ENCODE data around the gene EP400.

The EP400 gene

DNA sequence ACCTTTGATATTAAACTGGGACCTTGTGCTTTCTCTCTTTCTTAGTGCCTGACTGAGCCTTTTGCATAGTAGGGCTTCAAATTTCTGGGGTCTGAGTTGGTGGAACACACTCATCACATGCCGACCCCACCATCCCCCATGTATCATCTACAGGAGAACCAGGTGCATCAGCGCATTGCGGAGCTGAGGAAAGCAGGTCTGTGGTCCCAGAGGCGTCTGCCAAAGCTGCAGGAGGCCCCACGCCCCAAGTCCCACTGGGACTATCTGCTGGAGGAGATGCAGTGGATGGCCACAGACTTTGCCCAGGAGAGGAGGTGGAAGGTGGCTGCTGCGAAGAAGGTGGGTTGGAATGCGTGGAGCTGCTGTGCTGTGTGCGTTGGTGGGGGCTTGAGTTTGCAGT, 37.8 kb downstream of the EP400 start:
- H3K9me3 ChIP-seq (ENCODE audit: control extremely low read depth in 1 of 5, control insufficient read depth in 4 of 5, insufficient read depth in 2 of 5, low read depth in 1 of 5, low read length in 4 of 5): no peaks in the 10 kb centered on the region
- H3K4me1 ChIP-seq (ENCODE audit: control extremely low read depth in 1 of 4, control insufficient read depth in 4 of 4, insufficient read depth in 4 of 4, low read length in 3 of 4): peaks cover 0 to 14% (median 0%) of the 10 kb centered on the region in 4 experiments
- POLR2A ChIA-PET: interaction anchor here (0.6 kb wide), 1 partner anchor 127 kb away, joined by 3 read pairs; no protein-coding TSS in a partner anchor
- no peaks in the 10 kb centered on the region for H3K27me3 ChIP-seq (replicated peaks in 2 of 5; ENCODE audit: control insufficient read depth in 4 of 5, insufficient read depth in 5 of 5, low read length in 4 of 5)
- H3K4me3 ChIP-seq (ENCODE audit: control insufficient read depth in 1 of 7, extremely low read depth in 1 of 7, insufficient read depth in 4 of 7, low read depth in 2 of 7, low read length in 6 of 7): no peak overlapping the region
- H3K27ac ChIP-seq (ENCODE audit: insufficient read depth in 1 of 2, low read depth in 1 of 2, low read length in 2 of 2, poor library complexity in 1 of 2, severe bottlenecking in 2 of 2): no peak overlapping the region
- 97% methylated on average over 5 of the region's 8 CpGs for WGBS (ENCODE audit: insufficient coverage)
- DNase-seq: no peak
- CTCF ChIA-PET: interaction anchor here (1.9 kb wide), 1 partner anchor 15 kb away, joined by 5 read pairs; no protein-coding TSS in a partner anchor
- peaks cover 18 to 81% (median 66%) of the 10 kb centered on the region in 4 experiments for H3K36me3 ChIP-seq (ENCODE audit: control insufficient read depth in 4 of 4, insufficient read depth in 4 of 4, low read length in 3 of 4)

DNA sequence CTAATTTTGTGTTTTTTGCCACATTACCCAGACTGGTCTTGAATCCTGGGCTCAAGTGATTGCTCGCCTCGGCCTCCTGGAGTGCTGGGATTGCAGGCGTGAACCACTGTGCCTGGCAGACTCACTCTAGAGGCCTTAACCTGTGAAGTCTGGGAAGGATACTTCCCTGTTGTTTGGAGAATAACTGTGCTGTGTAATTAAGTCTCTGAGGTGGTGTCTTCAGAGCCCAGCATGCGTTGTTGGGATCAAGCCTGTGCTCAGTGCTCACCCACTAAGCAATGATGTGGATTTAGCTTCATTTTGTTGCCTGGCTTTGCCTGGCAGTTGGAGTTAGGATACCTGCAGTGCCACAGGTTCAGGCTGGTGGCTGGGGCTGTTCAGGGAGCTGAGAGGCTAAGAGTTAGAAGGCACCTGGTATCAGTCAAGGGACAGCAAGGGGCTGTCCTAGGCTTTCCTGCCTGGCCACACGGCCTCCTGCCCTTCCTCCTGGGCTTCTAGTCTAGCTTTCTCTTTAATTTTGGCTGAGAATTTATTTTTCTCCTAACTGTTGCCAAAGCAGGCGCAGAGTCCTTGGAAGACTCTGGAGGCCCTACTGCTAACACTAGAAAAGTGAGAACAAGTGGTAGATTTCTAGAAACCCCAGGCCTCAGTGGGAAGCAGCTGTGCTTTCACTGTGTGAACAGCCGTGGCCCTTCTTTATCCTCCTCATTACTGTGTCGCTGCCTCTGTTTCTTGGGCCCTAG, 38.5 kb downstream of the EP400 start:
- H3K27me3 ChIP-seq (replicated peaks in 2 of 5; ENCODE audit: control insufficient read depth in 4 of 5, insufficient read depth in 5 of 5, low read length in 4 of 5): no peaks in the 10 kb centered on the region
- 97% methylated on average over 8 of the region's 8 CpGs for WGBS (ENCODE audit: insufficient coverage)
- H3K4me1 ChIP-seq (ENCODE audit: control extremely low read depth in 1 of 4, control insufficient read depth in 4 of 4, insufficient read depth in 4 of 4, low read length in 3 of 4): peaks cover 0 to 14% (median 0%) of the 10 kb centered on the region in 4 experiments
- H3K4me3 ChIP-seq (ENCODE audit: control insufficient read depth in 1 of 7, extremely low read depth in 1 of 7, insufficient read depth in 4 of 7, low read depth in 2 of 7, low read length in 6 of 7): no peak overlapping the region
- peaks cover 20 to 82% (median 67%) of the 10 kb centered on the region in 4 experiments for H3K36me3 ChIP-seq (ENCODE audit: control insufficient read depth in 4 of 4, insufficient read depth in 4 of 4, low read length in 3 of 4)
- ChIA-PET POLR2A (interaction anchor here (0.6 kb wide), 1 partner anchor 128 kb away, joined by 3 read pairs; no protein-coding TSS in a partner anchor), CTCF (interaction anchor here (1.6 to 1.9 kb wide), 2 partner anchors 14 to 152 kb away, joined by 4 to 5 read pairs; no protein-coding TSS in a partner anchor)
- H3K27ac ChIP-seq (ENCODE audit: insufficient read depth in 1 of 2, low read depth in 1 of 2, low read length in 2 of 2, poor library complexity in 1 of 2, severe bottlenecking in 2 of 2): no peak overlapping the region
- H3K9me3 ChIP-seq (ENCODE audit: control extremely low read depth in 1 of 5, control insufficient read depth in 4 of 5, insufficient read depth in 2 of 5, low read depth in 1 of 5, low read length in 4 of 5): no peaks in the 10 kb centered on the region
- no peak for DNase-seq

DNA sequence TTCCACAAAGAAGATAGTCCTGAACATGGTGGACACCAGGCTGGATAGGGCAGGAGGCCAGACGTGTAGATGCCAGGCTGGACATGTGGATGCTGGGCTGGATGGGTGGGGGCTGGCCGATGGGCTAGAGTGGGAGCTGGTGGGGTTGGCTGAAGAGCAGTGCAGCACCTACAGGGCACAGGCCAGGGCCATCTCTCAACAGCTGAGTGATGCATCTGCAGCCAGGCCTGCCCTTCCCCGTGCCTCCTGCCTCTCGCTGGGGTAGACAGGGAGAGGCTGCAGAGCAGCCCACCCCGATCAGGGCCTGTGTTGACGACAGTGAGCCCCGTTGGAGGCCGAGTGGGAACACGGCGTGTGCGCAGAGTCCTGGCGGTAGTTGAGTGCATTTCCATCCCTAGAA, 39.3 kb downstream of the EP400 start:
- Histone ChIP-seq H3K4me1 (ENCODE audit: control extremely low read depth in 1 of 4, control insufficient read depth in 4 of 4, insufficient read depth in 4 of 4, low read length in 3 of 4) (peaks cover 0 to 14% (median 0%) of the 10 kb centered on the region in 4 experiments), H3K27ac (ENCODE audit: insufficient read depth in 1 of 2, low read depth in 1 of 2, low read length in 2 of 2, poor library complexity in 1 of 2, severe bottlenecking in 2 of 2) (no peak overlapping the region), H3K4me3 (ENCODE audit: control insufficient read depth in 1 of 7, extremely low read depth in 1 of 7, insufficient read depth in 4 of 7, low read depth in 2 of 7, low read length in 6 of 7) (no peak overlapping the region), H3K9me3 (ENCODE audit: control extremely low read depth in 1 of 5, control insufficient read depth in 4 of 5, insufficient read depth in 2 of 5, low read depth in 1 of 5, low read length in 4 of 5) (no peaks in the 10 kb centered on the region), H3K36me3 (ENCODE audit: control insufficient read depth in 4 of 4, insufficient read depth in 4 of 4, low read length in 3 of 4) (peaks cover 24 to 88% (median 69%) of the 10 kb centered on the region in 4 experiments), H3K27me3 (replicated peaks in 2 of 5; ENCODE audit: control insufficient read depth in 4 of 5, insufficient read depth in 5 of 5, low read length in 4 of 5) (no peaks in the 10 kb centered on the region)
- DNase-seq: no peak
- ChIA-PET CTCF (interaction anchor here (1.6 to 1.9 kb wide), 2 partner anchors 14 to 152 kb away, joined by 4 to 5 read pairs; no protein-coding TSS in a partner anchor), POLR2A (no interaction called here)
- WGBS (ENCODE audit: insufficient coverage): 95% methylated on average over 9 of the region's 12 CpGs

DNA sequence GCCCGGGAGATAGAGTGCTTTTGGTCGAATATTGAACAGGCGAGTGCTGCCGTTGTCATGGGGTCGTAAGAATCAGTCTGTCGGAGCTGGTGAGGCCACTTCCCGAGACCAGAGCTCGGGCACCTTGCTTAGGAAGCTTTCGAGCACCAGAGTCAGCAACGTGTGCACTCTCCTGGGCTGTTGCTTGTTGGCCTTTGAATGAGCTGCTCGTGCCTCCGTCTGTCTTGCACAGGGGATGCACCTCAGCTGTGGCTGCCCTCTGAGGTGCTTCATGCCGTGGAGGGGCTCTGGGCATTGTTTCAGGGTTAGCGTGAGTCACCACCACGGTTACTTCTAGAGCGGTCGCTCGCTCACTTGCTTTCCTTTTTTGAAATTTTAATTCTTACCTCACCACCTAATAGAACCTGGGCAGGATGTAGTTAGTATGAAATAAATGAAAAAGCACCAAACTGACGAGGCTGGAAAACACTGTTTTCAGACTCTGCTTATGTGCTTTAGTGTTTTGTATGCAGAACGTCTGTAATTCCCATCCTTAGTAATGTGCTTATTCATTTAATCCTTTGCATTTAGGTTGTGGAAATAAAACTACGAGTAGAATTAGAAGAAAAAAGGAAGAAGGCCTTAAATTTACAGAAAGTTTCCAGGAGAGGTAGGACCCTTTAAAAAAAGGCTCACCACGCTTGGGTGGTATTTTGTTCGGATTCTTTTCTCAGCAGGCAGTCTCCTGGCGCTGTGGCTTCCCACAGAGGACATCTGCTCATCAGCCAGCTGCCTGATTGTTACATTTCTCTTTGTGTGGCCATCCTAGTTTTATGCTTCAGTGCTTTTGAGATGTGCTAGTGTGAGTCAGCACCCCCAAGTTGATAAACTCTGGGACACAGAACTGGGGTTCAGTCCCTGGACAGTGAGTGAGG, 40.6 kb downstream of the EP400 start:
- no peaks in the 10 kb centered on the region for H3K27me3 ChIP-seq (replicated peaks in 2 of 5; ENCODE audit: control insufficient read depth in 4 of 5, insufficient read depth in 5 of 5, low read length in 4 of 5)
- ChIA-PET POLR2A (interaction anchor here (0.5 kb wide), 1 partner anchor 24 kb away, joined by 3 read pairs; no protein-coding TSS in a partner anchor), CTCF (interaction anchor here (1.6 kb wide), 1 partner anchor 154 kb away, joined by 4 read pairs; no protein-coding TSS in a partner anchor)
- 91% methylated on average over 17 of the region's 24 CpGs for WGBS (ENCODE audit: insufficient coverage)
- H3K4me3 ChIP-seq (ENCODE audit: control insufficient read depth in 1 of 7, extremely low read depth in 1 of 7, insufficient read depth in 4 of 7, low read depth in 2 of 7, low read length in 6 of 7): no peak overlapping the region
- H3K27ac ChIP-seq (ENCODE audit: insufficient read depth in 1 of 2, low read depth in 1 of 2, low read length in 2 of 2, poor library complexity in 1 of 2, severe bottlenecking in 2 of 2): no peak overlapping the region
- H3K9me3 ChIP-seq (ENCODE audit: control extremely low read depth in 1 of 5, control insufficient read depth in 4 of 5, insufficient read depth in 2 of 5, low read depth in 1 of 5, low read length in 4 of 5): no peaks in the 10 kb centered on the region
- H3K4me1 ChIP-seq (ENCODE audit: control extremely low read depth in 1 of 4, control insufficient read depth in 4 of 4, insufficient read depth in 4 of 4, low read length in 3 of 4): peaks cover 0 to 6% (median 0%) of the 10 kb centered on the region in 4 experiments
- H3K36me3 ChIP-seq (ENCODE audit: control insufficient read depth in 4 of 4, insufficient read depth in 4 of 4, low read length in 3 of 4): peaks cover 22 to 95% (median 74%) of the 10 kb centered on the region in 4 experiments
- DNase-seq: no peak

DNA sequence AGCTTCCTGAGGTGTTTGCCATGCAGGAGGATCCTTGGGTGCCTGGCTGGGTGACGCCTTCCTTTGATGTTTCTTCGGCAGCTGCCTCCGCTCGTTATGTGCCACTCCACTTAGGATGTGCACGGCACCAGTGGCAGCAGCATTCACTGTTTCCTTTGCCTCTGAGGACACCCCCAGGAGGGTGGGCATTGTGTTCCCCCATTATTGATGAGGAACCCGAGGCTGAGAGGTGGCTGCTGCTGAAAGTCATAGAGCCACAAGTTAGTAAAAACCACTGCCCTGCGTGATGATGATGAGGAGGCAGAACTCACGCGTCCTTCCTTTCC, 41.2 kb downstream of the EP400 start:
- no peaks in the 10 kb centered on the region for H3K27me3 ChIP-seq (replicated peaks in 2 of 5; ENCODE audit: control insufficient read depth in 4 of 5, insufficient read depth in 5 of 5, low read length in 4 of 5)
- H3K4me1 ChIP-seq (ENCODE audit: control extremely low read depth in 1 of 4, control insufficient read depth in 4 of 4, insufficient read depth in 4 of 4, low read length in 3 of 4): peaks cover 0 to 6% (median 0%) of the 10 kb centered on the region in 4 experiments
- no peak overlapping the region for H3K27ac ChIP-seq (ENCODE audit: insufficient read depth in 1 of 2, low read depth in 1 of 2, low read length in 2 of 2, poor library complexity in 1 of 2, severe bottlenecking in 2 of 2)
- ChIA-PET POLR2A (interaction anchor here (0.5 kb wide), 1 partner anchor 23 kb away, joined by 3 read pairs; no protein-coding TSS in a partner anchor), CTCF (no interaction called here)
- H3K36me3 ChIP-seq (ENCODE audit: control insufficient read depth in 4 of 4, insufficient read depth in 4 of 4, low read length in 3 of 4): peaks cover 24 to 92% (median 75%) of the 10 kb centered on the region in 4 experiments
- H3K9me3 ChIP-seq (ENCODE audit: control extremely low read depth in 1 of 5, control insufficient read depth in 4 of 5, insufficient read depth in 2 of 5, low read depth in 1 of 5, low read length in 4 of 5): no peaks in the 10 kb centered on the region
- no peak for DNase-seq
- no peak overlapping the region for H3K4me3 ChIP-seq (ENCODE audit: control insufficient read depth in 1 of 7, extremely low read depth in 1 of 7, insufficient read depth in 4 of 7, low read depth in 2 of 7, low read length in 6 of 7)
- 95% methylated on average over 9 of the region's 9 CpGs for WGBS (ENCODE audit: insufficient coverage)

DNA sequence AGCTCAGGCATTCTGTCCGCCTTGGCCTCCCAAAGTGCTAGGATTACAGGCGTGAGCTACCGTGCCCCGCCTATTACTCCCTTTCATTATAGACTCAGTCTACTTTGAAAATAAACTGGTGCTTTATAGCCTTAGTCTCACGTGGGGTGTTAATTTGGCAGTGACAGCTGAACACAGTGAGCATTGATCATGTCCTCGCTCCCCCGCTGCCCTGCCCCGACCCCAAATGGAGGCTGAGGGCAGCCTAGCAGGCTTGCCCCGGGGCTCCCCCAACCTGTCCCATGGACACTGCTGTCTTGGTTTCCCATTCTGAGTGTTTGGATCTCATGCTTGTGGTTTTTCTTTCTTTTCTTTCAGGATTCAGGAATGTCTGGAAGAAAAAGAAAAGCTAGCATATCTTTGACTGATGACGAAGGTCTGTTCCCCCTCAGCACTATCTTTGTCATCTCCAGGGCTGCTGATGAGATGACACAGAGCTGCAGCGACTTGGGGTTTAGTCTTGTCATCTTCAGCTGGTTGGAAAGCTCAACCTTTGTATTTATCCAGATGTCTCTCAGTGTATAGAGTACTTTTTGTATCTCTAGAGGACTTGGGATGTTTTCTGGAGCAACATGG, 42.2 kb downstream of the EP400 start:
- 98% methylated on average over 7 of the region's 11 CpGs for WGBS (ENCODE audit: insufficient coverage)
- Histone ChIP-seq H3K27me3 (replicated peaks in 2 of 5; ENCODE audit: control insufficient read depth in 4 of 5, insufficient read depth in 5 of 5, low read length in 4 of 5) (no peaks in the 10 kb centered on the region), H3K36me3 (ENCODE audit: control insufficient read depth in 4 of 4, insufficient read depth in 4 of 4, low read length in 3 of 4) (peaks cover 22 to 90% (median 73%) of the 10 kb centered on the region in 4 experiments), H3K27ac (ENCODE audit: insufficient read depth in 1 of 2, low read depth in 1 of 2, low read length in 2 of 2, poor library complexity in 1 of 2, severe bottlenecking in 2 of 2) (no peak overlapping the region), H3K4me1 (ENCODE audit: control extremely low read depth in 1 of 4, control insufficient read depth in 4 of 4, insufficient read depth in 4 of 4, low read length in 3 of 4) (peaks cover 0 to under 1% (median 0%) of the 10 kb centered on the region in 4 experiments), H3K4me3 (ENCODE audit: control insufficient read depth in 1 of 7, extremely low read depth in 1 of 7, insufficient read depth in 4 of 7, low read depth in 2 of 7, low read length in 6 of 7) (no peak overlapping the region), H3K9me3 (ENCODE audit: control extremely low read depth in 1 of 5, control insufficient read depth in 4 of 5, insufficient read depth in 2 of 5, low read depth in 1 of 5, low read length in 4 of 5) (no peaks in the 10 kb centered on the region)
- no peak for DNase-seq
- CTCF ChIA-PET: interaction anchor here (0.9 to 1.0 kb wide), 2 partner anchors 9 to 12 kb away, joined by 3 to 4 read pairs; no protein-coding TSS in a partner anchor
- POLR2A ChIA-PET: no interaction called here

Measured in common myeloid progenitor, CD34-positive (primary cell).